ENCODE measurements around the gene LHB. TPM values are rescaled to one million over a fixed set of nuclear protein-coding genes. Genes with fewer than 3 reads are reported as not detected.
A peak's percentile ranks its signal among the peaks of the same experiment; 100 is the strongest.
"Not testable (repeated sequence)": the region's sequence is repeated elsewhere in the genome, so short reads cannot be mapped to it uniquely, and the experiment has no call there.

The LHB gene
- total RNA-seq, 1 experiment from 2014 or later: not detected

DNA sequence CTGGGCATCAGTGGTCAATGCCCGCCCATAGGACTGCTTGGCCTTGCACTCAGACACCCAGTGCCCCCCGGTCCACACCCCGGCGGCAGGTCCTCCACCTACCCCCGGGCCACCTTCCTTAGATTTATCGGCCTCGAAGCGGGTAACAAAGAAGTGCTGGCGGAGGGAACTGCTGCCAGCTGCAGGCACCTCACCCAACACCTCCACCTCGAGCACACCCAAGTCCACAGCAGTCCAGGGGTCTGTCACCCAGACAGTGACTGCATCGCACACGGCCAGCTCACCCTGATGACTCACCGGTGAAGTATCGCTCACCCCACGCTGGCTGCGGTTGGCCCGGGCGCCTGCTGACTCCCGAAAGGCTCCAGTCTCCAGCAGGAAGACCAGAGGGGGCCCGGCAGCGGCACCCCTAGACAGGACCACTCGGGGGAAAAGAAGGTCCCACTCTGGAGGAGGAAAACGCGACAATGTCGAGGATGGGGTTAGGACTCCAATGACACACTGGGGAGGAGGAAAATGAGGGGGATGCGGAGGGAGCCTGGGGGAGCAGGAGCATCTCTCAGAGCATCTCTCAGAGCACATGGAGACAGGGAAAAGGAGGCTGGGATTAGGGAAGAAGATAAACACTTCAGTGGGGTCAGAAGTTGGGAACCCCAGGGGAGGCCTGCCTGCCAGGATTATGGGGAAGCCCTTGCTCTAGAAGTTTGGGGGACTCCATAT, 21.8 kb upstream of the LHB start:
- DNase-seq (ENCODE audit: extremely low read depth, low read depth): not testable (repeated sequence)

DNA sequence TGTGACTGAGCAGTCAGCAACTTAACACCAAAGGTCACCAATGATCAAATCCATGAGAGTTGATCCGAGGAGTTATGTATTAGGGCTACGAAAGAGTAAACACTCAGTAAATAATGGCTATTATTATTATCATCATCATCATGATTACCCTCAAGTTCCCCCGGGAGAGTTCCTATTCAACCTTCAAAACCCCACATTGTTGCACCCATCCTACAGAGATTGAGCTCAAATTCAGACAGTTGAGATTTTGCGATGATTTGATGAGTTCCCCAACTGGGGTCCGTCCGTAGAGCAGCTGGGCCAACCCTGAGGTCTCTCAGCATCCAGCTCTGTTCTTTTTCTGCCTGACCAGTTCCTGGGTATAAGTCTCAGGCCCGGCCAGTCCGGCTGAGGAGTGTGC, 21.2 kb upstream of the LHB start:
- not testable (repeated sequence) for DNase-seq (ENCODE audit: extremely low read depth, low read depth)

DNA sequence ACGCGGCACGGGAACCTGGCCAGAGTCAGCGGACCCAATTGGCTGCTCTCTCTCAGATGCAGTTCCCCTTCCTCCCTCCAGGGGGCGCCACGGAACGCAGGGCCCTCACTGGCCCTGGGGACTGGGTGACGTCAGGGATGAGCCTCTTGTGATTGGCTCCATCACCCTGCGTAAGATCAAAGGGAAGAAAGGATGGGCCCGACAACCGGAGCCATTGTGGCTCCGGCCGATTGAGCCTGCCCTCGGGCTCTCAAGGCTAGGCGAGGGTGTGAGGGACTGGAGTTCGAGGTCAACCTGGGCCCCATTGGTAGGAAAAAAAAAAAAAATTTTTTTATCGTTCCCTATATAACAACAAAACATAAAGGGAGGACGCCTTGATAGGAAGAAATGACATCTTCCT, 19.9 kb upstream of the LHB start, which contains the start of gene CGB1:
Gene CGB1 (minus strand): TSS at position 81 of the 400 bp plus-strand sequence. CDS start 184 bp downstream, outside the sequence.
- peak; percentile 26 for DNase-seq (ENCODE audit: extremely low read depth, low read depth)

DNA sequence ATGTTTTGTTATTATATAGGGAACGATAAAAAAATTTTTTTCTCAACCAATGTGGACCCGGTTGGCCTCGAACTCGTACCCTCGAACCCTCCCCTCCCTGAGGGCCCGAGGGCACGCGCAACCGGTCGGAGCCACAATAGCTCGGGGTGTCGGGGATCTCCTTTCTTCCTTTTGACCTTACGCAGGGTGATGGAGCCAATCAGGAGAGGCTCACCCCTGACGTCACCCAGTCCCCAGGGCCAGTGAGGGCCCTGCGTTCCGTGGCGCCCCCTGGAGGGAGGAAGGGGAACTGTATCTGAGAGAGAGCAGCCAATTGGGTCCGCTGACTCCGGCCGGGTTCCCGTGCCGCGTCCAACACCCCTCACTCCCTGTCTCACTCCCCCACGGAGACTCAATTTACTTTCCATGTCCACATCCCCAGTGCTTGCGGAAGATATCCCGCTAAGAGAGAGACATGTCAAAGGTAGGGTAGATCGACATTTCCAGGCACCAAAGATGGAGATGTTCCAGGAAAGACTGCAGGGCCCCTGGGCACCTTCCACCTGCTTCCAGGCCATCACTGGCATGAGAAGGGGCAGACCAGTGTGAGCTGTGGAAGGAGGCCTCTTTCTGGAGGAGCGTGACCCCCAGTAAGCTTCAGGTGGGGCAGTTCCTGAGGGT, 14.9 kb upstream of the LHB start, which contains the start of gene CGB2:
Gene CGB2 (plus strand): TSS at position 249 of the 660 bp plus-strand sequence. CDS start 206 bp downstream, at position 455.
- DNase-seq (ENCODE audit: extremely low read depth, low read depth): peak; percentile 47

DNA sequence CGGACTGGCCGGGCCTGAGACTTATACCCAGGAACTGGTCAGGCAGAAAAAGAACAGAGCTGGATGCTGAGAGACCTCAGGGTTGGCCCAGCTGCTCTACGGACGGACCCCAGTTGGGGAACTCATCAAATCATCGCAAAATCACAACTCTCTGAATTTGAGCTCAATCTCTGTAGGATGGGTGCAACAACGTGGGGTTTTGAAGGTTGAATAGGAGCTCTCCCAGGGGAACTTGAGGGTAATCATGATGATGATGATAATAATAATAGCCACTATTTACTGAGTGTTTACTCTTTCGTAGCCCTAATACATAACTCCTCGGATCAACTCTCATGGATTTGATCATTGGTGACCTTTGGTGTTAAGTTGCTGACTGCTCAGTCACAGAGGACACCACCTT, 13.4 kb upstream of the LHB start:
- DNase-seq (ENCODE audit: extremely low read depth, low read depth): not testable (repeated sequence)

DNA sequence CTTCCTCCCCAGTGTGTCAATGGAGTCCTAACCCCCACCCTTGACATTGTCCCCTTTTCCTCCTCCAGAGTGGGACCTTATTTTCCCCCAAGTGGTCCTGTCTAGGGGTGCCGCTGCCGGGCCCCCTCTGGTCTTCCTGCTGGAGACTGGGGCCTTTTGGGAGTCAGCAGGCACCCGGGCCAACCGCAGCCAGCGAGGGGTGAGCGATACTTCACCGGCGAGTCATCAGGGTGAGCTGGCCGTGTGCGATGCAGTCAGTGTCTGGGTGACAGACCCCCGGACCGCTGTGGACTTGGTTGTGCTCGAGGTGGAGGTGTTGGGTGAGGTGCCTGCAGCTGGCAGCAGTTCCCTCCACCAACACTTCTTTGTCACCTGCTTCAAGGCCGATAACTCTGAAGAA, 12.9 kb upstream of the LHB start:
- DNase-seq (ENCODE audit: extremely low read depth, low read depth): not testable (repeated sequence)

DNA sequence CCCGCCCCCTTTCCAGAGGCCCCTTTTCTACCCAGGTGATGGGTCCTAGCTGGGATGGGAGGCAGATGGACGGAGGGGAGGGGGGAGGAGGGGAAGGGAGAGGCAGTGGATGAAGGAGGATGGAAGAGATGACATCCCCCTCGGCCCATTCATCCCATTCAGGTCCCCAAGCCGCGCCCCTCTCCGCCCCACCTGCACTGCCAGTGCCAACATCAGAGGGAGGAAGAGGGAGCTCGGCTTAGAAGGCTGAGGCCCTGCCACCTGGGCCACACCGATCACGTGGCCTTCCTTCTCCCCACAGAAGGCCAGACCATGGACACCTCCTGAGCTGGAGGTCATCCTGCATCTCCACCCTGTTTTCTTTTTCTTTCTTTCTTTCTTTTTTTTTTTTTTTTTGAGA, 11.8 kb upstream of the LHB start:
- not testable (repeated sequence) for DNase-seq (ENCODE audit: extremely low read depth, low read depth)

DNA sequence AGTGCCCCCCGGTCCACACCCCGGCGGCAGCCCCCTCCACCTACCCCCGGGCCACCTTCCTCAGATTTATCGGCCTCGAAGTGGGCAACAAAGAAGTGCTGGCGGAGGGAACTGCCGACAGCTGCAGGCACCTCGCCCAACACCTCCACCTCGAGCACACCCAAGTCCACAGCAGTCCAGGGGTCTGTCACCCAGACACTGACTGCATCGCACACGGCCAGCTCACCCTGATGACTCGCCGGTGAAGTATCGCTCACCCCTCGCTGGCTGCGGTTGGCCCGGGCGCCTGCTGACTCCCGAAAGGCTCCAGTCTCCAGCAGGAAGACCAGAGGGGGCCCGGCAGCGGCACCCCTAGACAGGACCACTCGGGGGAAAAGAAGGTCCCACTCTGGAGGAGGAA, 8.7 kb upstream of the LHB start:
- DNase-seq (ENCODE audit: extremely low read depth, low read depth): not testable (repeated sequence)

DNA sequence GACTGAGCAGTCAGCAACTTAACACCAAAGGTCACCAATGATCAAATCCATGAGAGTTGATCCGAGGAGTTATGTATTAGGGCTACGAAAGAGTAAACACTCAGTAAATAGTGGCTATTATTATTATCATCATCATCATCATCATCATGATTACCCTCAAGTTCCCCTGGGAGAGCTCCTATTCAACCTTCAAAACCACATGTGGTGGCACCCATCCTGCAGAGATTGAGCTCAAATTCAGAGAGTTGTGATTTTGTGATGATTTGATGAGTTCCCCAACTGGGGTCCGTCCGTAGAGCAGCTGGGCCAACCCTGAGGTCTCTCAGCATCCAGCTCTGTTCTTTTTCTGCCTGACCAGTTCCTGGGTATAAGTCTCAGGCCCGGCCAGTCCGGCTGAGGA, 8.2 kb upstream of the LHB start:
- DNase-seq (ENCODE audit: extremely low read depth, low read depth): not testable (repeated sequence)

DNA sequence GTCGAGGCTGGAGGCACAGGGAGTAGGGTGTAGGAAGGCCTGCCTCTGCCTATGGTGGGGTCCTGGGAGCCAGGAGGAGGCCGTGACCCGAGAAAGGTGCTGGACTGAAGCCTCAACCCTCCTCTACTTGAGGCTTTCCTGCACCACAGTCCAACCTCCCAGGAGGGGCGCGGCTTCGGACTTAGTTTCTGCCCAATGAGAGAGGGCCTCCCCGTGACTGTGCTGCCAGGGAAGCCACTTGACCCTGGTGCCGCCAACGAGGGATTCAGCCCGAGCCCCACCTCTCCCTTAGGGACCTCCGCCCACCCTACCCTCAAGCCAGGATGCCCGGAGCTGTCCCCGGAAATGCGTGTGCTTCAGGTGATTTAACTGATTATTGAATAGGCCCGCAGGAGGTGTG, 7.3 kb upstream of the LHB start, which contains the start of gene CGB3:
Gene CGB3 (minus strand): TSS at position 101 of the 400 bp plus-strand sequence. CDS start 362 bp downstream, outside the sequence.
- not testable (repeated sequence) for DNase-seq (ENCODE audit: extremely low read depth, low read depth)

DNA sequence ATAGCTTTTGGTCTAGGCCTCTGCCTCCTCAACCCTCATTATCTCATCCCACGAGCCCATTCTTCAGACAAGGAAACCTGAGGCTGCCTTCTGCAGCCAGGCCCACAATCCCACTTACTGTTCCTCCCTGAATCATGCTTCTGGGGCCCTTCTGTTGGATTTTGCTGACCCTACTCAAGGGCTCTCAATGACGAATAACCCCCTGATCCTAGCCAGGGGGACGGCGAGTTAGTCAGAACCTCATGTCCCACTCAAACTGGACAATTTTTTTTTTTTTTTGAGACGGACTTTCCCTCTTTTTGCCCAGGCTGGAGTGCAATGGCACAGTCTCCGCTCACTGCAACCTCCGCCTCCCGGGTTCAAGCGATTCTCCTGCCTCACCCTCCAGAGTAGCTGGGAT, 5.2 kb upstream of the LHB start:
- no peak for DNase-seq (ENCODE audit: extremely low read depth, low read depth)

DNA sequence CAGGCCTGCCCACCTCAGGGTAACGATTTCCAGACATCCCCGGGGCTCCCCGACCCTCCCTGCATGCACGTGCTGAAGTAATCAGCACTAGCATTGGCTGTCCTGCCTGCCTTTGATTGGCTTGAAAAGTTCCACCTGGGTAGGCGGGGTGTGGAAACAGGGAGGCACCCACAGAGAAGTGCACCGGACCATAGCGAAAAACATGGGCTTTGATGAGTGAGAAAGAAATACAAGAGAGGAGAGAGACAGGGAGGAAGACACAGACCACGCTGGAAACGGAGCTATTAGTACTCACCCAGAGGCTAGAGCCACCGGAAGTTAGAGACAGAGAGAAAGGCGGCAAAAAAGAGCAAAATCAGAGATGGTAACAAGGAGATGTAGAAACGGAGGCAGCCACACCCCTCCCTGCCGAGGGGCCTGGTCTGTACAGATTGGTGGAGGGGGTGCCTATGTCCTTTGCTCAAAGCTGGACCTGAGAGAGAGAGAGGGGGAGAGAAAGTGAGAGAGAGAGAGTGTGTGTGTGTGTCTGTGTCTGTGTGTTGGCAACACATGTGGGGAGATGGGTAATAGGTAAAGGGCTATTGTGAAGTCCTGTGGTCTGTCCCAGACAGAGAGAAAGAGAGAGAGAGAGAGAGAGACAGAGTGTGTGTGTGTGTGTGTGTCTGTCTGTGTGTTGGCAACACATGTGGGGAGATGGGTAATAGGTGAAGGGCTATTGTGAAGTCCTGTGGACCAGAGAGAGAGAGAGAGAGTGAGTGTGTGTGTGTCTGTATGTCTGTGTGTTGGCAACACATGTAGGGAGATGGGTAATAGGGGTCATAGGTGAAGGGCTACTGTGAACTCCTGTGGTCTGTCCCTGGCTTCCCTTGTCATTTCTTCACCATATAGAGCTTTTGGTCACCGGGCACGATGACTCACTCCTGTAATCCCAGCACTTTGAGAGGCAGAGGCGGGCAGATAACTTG, 4.3 kb upstream of the LHB start:
- DNase-seq (ENCODE audit: extremely low read depth, low read depth): no peak

DNA sequence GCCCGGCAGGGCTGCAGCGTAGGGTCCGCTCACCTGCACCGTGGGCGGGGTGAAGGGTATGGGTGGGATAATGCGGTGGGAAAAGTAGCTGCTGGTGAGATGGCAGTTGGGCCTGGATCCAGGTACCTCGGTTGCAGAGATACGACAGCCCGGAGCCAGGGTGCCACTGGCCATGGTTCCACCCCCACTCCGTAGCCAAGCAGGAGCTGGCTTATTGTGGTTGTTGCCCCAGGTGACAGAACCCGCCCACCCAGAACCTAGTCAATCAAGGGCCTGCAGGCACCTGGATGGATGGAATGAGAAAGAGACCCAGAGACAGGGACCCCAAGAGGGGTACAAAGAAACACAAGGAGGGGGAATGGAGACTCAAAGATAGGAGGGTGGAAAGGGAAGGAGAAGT, 3.5 kb upstream of the LHB start:
- no peak for DNase-seq (ENCODE audit: extremely low read depth, low read depth)

DNA sequence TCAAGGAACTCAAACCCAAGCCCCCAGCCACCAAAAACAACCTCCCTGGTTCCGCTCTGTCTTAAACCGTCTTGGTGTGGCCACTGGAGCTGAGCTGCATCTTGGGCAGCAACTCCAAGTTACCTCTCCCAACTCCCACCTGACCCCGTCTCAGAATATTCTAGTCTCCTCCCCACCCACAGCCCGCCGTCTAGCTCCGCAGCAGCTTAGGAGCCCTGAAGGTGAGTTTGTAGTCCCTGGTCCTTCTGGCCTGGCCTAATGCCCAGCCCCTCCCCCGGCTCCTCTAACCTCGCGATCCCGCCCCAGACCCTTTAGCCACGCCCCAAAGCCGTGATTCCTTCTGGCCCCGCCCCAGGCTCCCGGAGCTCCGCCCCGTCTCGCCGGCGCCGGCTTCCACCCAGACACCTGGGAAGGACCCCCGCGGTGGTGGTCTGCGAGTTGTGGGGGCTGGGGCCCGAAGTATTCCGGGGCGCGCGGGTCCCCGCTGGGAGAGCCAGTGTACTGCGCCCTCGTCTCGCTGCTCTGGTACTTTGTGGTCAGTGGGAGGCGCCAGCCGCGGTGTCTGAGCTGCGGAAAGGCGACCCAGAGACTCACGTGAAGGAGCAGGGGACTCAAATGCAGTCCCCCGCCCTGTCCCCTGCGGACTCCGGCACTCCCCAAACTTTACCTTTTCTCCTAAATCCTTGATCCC, 2.5 kb upstream of the LHB start:
- DNase-seq (ENCODE audit: extremely low read depth, low read depth): peak; percentile 28

DNA sequence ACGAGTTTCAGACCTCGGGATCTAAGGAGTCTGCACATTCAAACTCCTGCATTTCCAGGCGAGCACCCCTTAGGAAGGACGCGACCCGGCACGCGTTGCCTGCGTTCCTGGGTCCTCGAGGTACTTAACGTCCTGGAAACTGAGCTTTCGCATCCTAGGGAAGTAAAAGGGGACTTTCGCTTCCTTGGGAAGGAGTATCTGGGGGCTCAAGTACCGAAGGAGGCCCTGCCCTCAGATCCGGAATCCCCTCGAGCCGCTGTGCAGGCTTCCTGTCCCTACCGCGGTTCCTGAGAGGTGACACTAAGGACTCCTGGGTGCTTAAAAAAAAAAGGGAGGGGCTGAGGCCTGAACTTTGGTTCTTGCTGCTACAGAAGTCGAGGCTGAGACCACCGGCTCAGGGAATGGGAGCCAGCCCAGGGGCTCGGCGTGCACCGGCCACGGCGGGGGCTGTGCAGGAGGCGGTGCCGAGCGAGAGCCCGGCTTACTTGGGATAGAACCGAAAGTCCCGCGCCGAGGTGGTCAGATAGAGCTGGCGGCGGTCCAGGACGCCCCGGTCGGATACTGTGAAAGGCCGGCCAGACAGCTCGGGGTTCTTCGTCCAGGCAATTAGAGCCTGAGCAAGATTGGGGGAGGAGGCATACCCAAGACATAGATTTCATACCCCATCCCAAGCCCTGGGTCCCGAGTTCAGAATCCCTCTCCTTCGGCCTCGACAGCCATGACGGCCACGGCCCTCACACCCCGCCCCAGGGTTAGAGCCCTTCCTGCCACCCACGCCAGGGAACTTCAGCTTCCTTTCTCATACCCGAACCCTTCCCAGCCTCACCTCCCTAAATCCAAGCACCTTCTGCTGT, 1.7 kb upstream of the LHB start:
- DNase-seq (ENCODE audit: extremely low read depth, low read depth): not testable (repeated sequence)

DNA sequence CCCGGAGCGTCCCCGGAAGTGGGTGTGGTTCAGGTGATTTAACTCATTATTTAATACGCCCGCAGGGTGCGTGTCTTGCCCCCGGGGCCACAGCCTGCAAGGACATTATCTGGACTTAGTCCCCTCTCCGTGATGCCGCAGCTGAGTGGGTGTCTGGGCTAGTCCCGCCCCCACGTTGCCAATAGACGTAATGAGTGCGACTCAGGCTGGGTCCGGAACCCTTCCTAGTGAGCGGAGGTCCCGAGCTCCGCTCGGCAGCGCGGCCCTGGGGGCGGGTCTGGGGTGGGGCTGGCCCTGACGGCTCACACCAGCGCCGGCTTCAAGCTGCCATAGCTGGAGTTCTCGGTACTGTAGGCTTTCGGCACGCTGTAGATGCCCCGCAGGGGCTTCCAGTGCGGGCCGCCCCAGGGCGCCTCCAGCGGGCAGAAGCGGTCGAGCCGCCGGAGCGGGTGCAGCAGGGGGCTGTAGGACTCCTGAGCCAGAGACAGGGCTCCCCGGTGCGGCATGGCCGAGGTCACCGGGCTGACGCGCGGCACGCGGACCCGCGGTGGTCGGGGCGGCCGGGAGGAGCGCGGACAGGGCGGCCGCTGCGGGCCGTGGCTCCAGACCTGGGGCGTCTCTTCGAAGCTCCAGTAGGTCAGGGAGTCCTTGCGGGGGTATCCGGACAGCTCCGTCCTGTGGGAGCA, 918 bp upstream of the LHB start:
- DNase-seq (ENCODE audit: extremely low read depth, low read depth): no peak

DNA sequence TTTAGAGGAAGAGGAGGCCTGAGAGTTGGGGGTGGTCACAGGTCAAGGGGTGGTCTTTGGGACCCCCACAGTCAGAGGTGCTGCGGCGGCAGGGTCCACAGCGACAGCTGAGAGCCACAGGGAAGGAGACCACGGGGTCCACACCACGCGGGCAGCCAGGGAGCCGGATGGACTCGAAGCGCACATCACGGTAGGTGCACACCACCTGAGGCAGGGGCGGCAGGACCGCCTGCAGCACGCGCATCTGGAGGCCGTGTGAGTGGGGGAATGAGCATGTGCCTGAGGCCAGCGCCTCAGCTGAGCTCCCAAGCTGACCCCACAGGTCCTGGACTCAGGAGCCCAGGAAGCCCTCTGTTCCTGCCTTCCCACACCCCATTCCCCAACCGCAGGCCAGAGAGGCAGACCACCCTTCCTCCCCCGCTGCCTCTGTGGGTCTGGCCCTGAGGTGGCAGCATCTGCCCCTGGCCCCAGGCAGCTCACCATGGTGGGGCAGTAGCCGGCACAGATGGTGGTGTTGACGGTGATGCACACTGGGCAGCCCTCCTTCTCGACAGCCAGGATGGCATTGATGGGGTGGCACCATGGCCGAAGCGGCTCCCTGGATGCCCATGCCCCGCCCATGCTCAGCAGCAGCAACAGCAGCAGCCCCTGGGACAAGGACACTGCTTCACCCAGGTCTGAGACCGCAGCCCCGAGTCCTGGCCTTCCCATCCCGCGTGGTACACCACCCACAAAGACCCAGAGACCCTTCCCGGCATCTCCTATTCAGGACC, 638 bp downstream of the LHB start:
- DNase-seq (ENCODE audit: extremely low read depth, low read depth): no peak

DNA sequence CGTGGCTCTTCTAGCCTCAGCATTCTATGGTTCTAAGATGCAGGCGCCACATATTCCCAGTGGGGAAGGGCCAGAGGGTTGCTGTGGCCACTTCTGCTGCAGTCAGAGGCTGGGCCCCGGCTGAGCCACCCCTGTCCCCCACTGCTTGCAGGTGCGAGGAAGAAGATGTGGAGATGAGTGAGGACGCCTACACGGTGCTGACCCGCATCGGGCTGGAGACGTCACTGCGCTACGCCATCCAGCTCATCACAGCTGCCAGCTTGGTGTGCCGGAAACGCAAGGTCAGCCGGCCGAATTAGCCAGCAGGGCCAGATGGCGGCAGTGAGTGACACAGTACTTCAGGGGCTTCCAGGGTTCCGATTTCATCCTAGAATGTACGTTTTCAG, 2.0 kb downstream of the LHB start:
- no peak for DNase-seq (ENCODE audit: extremely low read depth, low read depth)
